Body of pancreas (tissue), 4 donors: ENCODE data around the gene GRP.

Experiments
- CTCF ChIP-seq, 7 experiments: fragments of 450-650 bp in 4 of 7; fragments of 200-600 bp in 3 of 7; sonication (generic) in 3 of 7; IDR thresholded peaks; one replicate each; pipeline ENCODE4 v1.5.1; 2016 to 2019; ENCODE audit warnings: antibody characterized with exemption in 7 of 7
- POLR2A ChIP-seq, 3 donors: fragments of 450-650 bp; IDR thresholded peaks; one replicate each; pipeline ENCODE4 v1.6.1; 2016; ENCODE audit warnings: antibody characterized with exemption in 3 of 3, mild to moderate bottlenecking in 2 of 3

- TF ChIP-seq CTCF (IDR thresholded peaks at IDR 0.05) (no peak), POLR2A (IDR thresholded peaks at IDR 0.05) (no peak)
These were observed 55.5 kb downstream of the GRP start for GRCh38 chr18:59275406-59275949.
